Measurements from ENCODE around the gene UBE2E3.

UBE2E3 gene

DNA sequence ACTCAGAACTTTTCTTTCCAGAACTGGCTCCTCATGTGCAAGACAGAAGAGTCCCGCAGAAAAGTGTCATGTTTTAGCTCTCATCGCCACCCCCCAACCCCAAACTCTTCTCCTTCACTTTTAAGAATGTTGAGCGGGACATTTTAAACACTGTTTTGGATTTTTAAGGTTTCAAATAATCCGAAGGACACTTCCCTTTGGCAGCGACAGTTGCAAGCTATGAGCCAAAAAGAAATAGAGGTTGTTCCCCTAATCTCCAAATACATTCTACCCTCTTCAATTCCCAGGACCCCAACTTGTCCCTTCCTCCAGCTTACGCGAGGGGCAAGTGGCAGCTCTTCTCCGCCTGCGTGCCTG is 678 bp upstream of the UBE2E3 start:
- DNase-seq = no peak

DNA sequence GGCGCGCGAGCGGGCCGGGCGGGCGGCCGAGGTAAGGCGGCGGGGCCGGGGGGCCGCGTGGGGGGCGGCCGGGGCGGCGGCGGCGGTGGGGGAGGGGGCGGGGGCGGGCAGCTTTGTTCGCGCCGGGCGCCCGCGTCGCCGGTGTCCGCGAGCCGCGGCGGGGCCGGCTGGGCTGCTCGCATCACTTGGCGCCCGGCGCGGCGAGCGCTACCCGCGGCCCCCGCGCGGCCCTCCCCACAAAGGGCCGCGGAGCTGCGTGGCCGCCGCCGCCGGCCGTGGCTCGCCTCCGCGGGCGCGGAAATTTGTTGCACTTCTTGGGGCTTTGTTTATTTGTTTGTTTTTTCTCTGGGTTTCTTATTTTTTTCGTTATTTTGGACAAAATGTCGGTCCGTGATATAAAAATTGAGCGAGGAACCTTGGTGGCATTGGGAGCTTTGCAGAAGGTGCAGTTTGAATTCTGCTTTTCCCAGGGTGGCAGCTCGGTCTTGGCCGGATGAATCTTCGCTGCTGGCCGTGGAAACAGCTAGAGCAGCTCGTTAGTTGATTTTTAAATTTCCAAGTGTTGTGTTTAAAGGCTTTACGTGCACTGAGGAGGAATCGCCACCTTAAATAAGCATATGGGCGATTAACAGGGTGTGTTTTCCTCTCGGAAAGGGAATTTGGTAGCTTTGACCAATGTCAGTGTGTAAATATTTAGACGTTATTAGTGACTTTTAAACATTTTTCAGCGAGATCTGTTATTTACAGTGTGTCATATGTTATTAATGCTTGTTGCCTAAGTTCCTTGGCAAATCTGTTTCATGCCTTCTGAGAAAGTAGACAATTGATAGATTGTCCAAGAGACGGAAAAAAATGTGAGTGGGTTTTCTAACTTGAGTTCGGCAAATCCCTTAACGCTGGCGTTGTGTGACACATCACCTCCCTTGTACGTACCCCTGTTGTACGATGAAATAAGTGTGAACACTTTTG is 822 bp downstream of the UBE2E3 start:
- no peak for DNase-seq

DNA sequence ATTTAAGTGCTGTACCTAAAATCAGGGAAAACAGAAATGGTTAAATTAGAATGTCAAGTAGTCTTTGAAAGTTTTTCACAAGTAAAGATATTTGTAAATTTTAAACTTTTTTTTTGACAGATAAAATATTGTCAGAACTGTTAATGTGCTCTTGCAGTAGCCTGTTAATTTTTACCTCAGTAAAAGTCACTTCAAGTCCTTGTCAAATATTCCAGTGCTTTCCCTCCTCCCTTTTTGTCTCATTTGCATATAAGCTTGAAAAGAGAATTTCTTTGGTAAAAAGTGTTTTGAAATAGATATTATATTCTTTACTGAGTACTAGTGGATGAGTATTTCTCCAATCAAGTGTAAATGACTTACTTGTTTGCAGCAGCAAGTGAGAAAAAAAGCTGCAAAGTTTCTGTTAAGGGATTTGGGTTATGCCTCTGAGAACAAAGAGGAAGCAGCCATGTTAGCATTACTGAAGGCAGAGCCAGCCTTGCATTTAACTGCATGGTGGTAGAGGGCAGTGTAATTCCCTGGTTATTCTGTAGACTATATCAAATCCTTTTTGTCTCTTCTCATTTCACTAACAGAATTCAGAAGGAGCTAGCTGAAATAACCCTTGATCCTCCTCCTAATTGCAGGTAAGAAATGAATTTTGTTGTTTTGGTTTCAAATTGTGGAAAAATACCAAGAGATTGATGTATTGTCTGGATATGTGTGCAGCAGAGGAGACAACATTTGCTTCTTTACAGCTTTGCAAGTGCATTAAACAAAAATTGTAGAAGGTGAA is 3.2 kb downstream of the UBE2E3 start:
- no peak for DNase-seq

DNA sequence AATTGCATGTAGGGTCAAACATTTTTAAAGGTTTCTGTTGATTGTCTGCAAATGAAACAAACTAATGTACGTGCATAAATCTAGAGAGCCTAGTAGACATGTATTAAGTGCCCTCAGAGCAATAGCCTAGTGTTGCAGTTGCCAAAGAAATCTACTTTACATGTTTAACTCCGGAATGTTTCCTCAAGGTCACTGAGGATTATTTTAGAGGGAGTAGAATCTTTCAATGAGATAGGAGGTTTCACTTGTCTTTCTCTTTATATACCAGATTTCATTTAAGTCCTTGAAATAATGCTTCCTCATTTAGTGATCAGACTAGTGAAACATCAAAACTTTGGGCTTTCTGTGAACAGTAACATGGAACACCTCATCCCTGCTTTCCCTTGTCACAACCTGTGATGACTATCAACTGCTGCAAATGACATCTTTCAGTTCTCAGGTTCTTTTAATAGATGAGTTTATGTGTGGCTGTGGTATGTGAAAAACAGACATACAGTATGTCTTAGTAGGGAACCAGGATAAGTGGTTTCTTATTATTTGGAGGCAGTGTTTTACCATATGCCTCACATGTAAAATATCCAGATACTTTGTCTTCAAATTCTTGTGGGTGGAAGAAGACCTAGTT is 5.5 kb downstream of the UBE2E3 start:
- no peak for DNase-seq

DNA sequence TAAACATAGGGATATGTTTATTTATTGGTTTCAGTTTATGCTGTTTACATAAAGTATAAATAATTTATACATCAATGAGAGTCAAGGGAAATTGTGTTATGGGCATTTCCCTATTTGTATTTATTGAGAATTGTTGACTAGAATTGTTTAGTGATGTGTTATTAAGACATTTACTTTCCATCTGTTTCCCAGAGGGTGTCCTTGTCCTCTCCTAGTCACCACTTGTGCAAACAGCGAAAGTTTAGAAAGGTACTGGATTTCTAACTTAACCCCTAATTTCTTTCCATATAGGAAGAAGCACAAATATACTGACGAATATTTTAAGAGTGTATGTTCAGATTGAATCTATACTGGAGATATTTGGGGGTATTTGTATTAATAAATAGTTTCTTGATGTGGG is 6.7 kb downstream of the UBE2E3 start:
- DNase-seq = no peak

DNA sequence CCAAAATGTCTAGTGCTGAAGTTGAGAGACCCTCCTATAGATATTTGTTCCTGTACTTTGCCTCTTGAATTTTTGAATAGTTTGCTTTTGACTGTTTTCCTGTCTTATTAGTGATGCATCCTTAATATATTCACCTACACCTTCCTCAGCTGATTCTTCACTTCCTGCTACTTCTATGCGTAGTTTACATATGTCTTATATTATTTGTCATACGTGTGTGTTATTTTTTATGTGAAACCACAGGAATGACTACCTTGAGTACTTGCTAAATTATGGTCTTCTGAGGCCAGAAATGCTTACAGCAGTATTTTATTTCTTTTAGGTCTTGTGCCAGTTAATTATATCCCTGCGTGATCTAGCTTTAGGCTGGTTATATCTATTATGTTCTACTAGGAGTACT is 9.9 kb downstream of the UBE2E3 start:
- DNase-seq = no peak

DNA sequence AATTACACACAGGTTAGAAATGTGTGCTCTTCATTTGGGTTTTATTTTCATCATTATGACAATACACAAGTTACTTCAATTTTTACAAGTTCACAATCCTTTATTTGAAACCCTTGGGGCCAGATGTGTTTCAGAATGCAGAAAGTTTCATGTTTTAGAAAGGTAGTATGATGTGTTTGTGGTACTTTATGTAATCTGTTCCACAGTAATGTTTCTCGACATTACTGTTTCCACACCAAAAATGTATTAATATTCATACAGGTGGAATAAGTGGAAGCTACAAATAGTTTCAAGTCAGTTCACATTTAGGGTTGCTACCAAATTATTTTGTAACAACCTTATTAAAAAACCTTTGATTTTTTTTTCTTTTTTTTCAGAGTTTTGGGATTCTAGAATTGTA is 10.4 kb downstream of the UBE2E3 start:
- DNase-seq = no peak

DNA sequence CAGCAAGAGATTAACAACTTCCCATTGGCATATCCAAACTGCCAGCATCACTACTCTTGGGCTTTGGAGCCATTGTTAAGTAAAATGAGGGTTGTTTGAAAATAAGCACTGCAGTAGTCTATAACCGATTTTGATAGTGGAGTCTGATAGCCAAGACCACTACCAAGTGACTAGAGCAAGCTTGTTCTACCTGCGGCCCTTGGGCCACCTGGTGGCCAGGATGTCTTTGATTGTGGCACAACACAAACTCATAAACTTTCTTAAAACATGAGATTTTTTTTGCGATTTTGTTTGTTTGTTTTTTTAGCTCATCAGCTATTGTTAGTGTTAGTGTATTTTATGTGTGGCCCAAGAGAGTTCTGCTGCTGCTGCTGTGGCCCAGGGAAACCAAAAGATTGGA is 11.0 kb downstream of the UBE2E3 start:
- DNase-seq = no peak

DNA sequence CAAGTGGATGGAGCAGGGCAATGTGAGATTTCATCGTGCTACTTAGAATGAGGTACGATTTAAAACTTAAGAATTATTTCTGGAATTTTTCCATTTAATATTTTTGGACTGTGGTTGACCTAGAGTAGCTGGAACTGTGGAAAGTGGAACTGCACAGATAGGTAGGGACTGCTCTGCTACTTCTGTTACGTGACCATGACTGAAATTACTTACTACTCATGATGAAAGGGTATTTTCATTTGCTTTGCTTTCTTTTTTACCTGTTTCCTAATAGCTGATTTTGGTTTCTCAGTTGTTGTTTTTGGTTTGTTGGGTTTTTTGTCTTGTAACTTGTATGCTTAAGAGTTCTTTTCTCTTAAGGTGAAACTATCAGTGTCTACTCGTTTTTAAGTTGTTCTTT is 11.4 kb downstream of the UBE2E3 start:
- no peak for DNase-seq

DNA sequence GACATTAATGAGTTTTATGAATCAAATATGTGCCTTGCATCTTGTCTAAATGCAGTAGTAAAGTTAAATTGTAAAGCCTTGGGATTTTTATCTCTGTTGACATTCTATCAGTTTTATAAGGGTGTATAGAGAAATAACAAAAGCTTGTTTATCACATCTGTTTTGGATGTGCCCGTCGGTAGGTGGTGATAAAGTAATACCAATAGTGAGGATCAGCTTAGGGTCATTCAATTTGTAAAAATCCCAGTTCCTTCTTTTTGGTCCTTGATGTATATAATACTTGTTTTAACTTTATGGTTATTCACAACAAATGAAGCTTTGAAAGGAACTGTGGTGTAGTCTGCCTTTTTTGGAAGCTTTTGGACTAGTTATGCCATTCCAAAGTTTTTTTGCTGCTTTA is 12.6 kb downstream of the UBE2E3 start:
- DNase-seq = no peak

DNA sequence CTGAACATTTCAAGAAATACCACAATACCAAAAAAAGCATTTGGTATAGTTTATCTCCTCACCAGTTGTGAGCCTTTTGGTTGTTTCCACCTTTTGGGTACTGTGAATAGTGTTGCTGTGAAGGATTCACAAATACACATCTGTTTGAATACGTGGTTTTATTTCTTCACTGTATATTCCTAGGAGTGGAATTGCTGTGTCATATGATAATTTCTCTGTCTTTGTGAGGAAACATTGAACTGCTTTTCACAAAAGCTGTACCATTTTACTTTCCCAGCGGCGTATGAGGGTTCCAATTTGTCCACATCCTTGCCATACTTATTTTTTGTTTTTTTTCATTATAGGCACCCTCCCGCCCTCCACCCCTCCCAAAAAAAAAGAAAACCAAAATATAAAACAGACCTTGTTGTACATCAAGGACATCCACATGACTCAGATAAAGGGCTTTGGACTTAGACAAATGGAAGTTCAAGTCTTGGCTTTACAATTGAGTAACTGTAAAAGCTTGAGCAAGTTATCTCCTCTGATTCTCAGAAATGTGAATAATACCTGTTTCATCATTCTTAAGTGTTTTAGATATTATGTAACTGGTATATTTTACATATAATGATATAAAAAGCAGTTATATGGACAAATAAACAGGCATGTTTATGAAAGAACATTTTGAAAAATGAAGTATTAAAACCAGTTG is 19.0 kb downstream of the UBE2E3 start:
- DNase-seq = no peak

DNA sequence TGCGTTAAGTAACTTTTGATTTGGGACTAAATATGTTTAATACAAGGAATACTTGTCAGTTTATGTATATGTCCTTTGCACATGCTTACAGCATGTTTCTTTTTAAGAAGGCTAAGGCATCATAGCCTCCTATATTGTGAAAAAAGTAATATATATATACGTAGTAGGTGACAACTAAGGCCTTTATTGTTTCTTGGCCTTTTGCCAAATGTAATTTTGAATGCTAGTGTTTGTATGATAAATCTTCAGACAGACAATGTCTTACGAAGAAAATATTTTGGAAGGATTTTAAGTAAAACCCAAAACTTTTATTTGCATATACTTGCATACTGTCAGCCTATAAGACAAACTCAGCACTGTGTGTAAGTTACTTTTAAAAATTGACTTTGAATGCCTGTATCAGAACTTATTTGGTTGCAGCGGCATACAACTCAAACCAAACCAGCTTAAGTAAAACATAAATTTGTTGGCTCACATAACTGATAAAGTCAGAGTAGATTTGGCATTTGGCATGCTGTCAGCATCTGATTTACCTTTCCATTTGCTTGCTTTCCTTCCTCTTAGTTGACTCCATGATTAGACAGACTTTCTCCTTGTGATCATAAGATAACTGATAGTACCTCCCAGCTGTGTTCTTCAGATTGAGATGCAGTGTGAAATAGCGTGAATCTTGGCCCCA is 24.4 kb downstream of the UBE2E3 start:
- no peak for DNase-seq

DNA sequence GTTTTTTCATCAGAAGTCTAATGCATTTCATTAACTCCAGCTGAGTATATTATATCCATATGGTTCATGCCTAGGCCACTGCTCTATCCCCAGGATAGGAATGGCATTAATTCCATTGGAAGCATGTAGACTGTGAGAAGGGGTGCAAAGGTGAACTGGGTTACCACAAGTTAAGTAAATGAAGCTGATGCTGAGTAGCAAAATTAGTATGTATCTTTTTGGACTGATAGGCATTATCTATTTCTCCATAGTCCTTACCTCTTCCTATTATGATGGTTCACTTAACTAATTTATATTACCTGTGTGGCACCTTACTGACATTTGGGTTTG is 24.9 kb downstream of the UBE2E3 start:
- no peak for DNase-seq

DNA sequence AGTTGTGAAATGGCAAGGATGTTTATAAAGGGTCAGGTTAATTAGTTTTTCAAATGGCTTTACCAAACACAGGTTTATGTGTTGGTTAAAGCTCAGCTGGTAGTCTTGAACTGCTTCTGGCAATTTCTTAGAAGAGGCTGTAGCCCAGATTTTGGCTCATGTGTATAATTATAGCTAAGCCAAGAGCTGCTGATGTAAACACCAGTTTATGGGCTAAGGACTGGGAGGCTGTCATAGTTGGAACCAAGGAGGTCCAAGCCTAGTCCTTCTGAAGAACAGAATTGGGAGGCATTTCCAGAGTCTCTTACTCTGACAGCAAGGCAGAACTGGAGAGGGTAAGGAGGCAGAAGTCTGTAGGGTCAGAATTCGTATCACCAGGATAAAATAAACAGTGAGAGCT is 25.4 kb downstream of the UBE2E3 start:
- DNase-seq = no peak

DNA sequence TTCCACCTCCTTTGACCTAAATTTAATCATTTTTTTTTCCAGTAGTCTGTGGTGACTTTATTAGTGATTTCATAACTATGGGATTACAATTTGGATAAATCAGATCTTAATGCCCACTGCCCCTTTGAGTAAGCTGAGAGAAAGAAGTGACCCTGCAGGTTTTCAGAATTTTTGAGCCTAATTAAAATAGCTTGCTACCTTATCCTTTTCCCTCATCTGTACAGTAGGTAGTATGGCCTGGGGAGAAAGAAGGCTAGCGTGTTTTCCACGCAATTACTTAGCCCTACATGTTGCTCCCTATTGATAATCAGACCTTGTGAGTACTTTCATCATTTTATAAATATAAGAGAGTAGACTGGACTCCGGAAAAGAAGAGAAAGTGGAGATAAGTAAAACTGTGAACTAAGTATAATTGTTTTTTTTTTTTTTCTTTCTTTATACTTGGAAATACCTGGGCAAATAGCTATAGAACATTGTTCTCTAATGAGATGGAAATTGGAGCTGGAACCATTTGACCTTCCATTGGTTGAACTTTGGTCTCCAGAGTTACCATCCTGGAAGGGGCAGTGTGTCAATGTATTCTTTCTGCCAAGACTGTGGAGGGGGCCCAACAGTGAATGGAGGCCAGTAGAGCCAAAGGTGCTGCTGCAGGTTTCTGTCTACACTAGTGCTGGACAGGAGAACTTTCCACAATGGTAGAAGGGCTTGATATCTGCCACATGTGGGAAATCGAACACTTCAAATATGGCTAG is 26.9 kb downstream of the UBE2E3 start:
- no peak for DNase-seq

DNA sequence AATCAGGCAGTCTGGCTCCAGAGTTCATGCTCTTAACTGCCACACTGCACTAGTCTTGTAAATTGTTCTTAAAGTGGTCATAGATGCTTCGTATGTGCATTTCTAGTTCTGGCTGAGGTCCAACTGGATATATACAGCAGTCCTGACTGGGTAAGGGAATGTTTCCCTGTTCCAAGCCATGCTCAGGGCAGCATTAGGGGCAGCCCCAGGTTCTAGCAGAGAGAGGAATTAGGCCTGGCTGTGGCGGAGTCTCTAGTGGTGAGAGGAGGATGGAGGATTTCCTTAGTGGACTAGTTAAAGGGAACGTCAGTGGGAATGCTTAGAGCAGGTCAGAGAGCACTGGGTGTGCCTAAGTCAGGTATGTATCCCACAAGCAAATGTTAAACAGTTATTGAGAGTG is 28.0 kb downstream of the UBE2E3 start:
- DNase-seq = no peak

DNA sequence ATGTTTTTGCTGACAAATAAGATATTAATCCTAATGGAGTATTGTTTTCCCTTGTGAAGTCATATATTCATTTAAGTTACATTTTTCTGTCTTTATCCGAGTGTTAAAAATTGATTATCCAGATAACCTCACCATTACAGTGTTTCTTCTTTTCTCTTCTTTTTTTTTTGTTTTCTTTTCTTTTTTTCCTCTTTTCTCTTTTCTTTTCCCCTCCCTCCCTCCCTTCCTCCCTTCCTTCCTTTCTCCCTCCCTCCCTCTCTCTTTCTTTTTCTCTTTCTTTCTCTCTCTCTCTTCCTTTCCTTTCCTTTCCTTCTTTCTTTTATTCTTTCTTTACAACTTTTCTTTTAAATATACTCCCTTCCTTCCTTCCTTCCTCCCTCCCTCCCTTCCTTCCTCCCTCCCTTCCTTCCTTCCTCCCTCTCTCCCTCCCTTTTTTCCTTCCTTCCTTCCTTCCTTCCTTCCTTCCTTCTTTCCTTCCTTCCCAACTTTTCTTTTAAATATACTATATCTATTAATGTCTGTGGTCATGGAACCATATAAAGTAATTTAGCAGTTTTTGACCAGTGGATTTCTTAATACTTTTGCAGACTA is 40.9 kb downstream of the UBE2E3 start:
- DNase-seq = no peak

DNA sequence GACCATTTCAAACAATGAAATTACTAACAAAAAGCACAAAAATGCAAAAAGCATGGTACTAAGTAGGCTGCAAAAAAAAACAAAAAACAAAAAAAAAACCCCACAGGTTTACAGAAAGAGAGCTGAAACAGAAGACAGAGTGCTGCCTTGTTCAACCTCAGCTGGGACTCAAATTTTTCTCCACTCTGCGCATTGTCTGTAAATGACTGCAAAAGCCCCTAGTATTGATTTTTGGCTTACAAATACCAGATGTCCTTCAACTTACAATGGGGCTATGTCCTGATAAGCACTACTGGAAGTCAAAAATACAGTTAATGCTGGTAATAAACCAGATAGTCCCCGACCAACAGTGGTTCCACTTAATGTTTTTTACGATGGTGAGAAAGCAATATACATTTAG is 42.2 kb downstream of the UBE2E3 start:
- DNase-seq = no peak

DNA sequence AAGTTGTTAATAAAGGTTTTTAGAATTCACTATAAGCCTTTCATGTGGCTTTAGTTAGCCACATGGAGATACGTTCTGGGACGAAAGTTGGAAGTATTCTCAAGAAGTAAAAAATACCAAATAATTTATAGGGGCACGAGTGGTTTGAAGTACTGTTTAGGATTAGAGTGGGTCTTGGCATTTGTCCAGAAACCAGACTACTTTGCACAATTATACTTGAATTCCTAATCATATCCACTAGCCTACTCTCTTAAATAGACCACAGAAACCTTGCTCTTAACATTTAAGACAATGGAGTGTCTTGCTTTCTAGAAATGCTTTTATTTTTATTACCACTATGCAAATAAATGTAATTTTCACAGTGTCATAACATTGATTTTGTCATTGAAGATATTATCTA is 44.6 kb downstream of the UBE2E3 start:
- DNase-seq = no peak

DNA sequence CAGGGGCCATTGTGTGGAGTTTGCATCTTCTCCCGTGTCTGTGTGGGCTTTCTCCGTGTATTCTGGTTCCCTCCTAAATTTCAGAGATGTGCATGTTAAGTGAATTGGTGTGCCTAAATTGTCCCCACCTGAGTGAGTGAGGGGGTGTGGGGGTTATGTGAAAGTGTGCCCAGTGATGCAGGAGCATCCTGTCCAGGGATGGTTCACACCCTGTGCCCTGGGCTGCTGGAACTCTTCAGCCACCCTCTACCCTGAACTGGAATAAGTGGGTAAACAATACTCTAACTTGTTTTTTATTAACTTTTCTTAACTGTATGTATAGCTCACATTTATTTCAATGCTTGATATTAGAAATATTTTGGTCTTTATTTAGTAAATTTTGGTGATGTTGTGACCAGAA is 56.0 kb downstream of the UBE2E3 start:
- DNase-seq = no peak

DNA sequence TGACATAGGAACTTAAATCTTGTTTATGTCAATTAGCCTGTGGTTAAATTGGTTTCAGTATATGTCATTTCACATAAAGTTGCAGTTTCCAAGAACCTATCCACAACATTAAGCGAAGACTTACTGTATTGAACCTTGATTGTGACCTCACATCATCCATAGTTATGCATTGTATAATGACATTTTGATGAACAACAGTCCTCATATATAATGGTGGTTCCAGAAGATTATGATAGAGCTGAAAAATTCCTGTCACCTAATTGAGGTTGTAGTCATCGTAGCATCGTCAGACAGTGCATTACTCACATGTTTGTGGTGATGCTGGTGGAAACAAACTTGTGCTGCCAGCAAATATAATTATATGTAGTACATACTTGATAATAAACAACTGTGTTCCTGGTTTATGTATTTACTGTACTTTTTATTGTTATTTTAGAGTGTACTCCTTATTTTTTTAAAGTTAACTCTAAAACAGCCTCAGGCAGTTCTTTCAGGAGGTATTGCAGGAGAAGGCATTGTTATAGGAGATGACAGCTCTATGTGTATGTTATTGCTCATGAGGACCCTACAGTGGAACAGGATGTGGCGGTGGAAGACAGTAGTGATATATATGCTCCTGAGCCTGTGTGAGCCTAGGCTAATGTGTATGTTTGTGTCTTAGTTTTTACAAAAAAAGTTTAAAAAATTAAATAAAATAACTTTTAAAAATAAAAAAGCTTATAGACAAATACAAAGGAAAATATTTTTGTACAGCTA is 56.6 kb downstream of the UBE2E3 start:
- DNase-seq = no peak
